HepG2 (cell line): ENCODE results near the gene S1PR5. TPM values are rescaled to one million over a fixed set of nuclear protein-coding genes. Genes with fewer than 3 reads are reported as not detected.

Experiments
- ATAC-seq: fragments of 200-7000 bp; cut with Tn5 transposase; 3 replicates; pipeline ENCODE4 v1.9.1; 2020; ENCODE audit warnings: mild to moderate bottlenecking, moderate library complexity
- BruUV-seq: library from RNA; stranded (reverse); fragments of 400-500 nt; replicated peaks from 2 replicates; lab custom pipeline; 2021; lab: Mats Ljungman, UMichigan
- CTCF ChIA-PET: fragments of 300-600 bp; formaldehyde crosslinking; extraction: SDS; loops from one replicate; lab custom pipeline; 2021; ENCODE audit warnings: low total read pairs, inconsistent platforms, low intra/inter-chr PET ratio; lab: Yijun Ruan, JAX
- POLR2A ChIA-PET: fragments of 350-600 bp; sonication (Branson Sonifier 250); formaldehyde crosslinking; loops from one replicate; lab custom pipeline; 2020; ENCODE audit warnings: antibody characterized with exemption, inconsistent platforms; lab: Yijun Ruan, JAX
- DNase-seq: peaks from one replicate; pipeline ENCODE4 v3.0.0-alpha.2; 2015; ENCODE audit warnings: low spot score
- FAIRE-seq: peaks from 3 replicates; lab custom pipeline; 2011; peaks lifted over from hg19 to GRCh38; lab: Jason Lieb, UNC
- H2AFZ ChIP-seq: one replicate; pipeline ENCODE4 v1.6.1; 2011; ENCODE audit warnings: low read length, inconsistent platforms
- H3K27ac ChIP-seq: fragments of 300-600 bp; 3 replicates; pipeline ENCODE4 v1.8.0; 2011; ENCODE audit warnings: mixed run types, mild to moderate bottlenecking, mixed read lengths, low read length, inconsistent platforms; ENCODE audit not compliant: insufficient read depth; ENCODE audit errors: extremely low read length
- H3K27me3 ChIP-seq, 2 experiments: fragments of 200-600 bp in 1 of 2; 2 replicates in 1 of 2; 3 replicates in 1 of 2; pipeline versions ENCODE4 v1.6.0 to v1.8.0; 2011; ENCODE audit warnings: low read length in 2 of 2, mild to moderate bottlenecking in 2 of 2, moderate library complexity in 2 of 2, inconsistent platforms in 1 of 2; ENCODE audit not compliant: insufficient read depth in 2 of 2, control insufficient read depth in 1 of 2
- H3K36me3 ChIP-seq, 2 experiments: fragments of 200-600 bp in 1 of 2; replicated peaks in 1 of 2; 2 replicates in 1 of 2; 3 replicates in 1 of 2; pipeline versions ENCODE4 v1.5.1 to v1.8.0; 2011; ENCODE audit warnings: low read length in 2 of 2, inconsistent platforms in 1 of 2; ENCODE audit not compliant: insufficient read depth in 2 of 2, control insufficient read depth in 1 of 2
- H3K4me1 ChIP-seq: 2 replicates; pipeline ENCODE4 v1.5.1; 2012; ENCODE audit warnings: low read length, inconsistent platforms; ENCODE audit not compliant: insufficient read depth
- H3K4me2 ChIP-seq: 2 replicates; pipeline ENCODE4 v1.6.0; 2011; ENCODE audit warnings: low read depth, low read length, inconsistent platforms
- H3K4me3 ChIP-seq, 3 experiments: fragments of 200-600 bp in 1 of 3; sonication (generic), shearing (Covaris generic) in 1 of 3; replicated peaks in 1 of 3; 2 replicates each; pipeline ENCODE4 v1.5.1; 2011 to 2016; ENCODE audit warnings: low read length in 3 of 3, inconsistent platforms in 2 of 3, low read depth in 2 of 3, mild to moderate bottlenecking in 2 of 3, control low read depth in 1 of 3, mixed read lengths in 1 of 3; ENCODE audit not compliant: insufficient read depth in 1 of 3
- H3K79me2 ChIP-seq: one replicate; pipeline ENCODE4 v1.6.1; 2011; ENCODE audit warnings: low read length, inconsistent platforms; ENCODE audit not compliant: insufficient read depth
- H3K9ac ChIP-seq: 2 replicates; pipeline ENCODE4 v1.6.0; 2011; ENCODE audit warnings: mild to moderate bottlenecking, low read depth, low read length, inconsistent platforms; ENCODE audit not compliant: insufficient read depth
- H3K9me3 ChIP-seq: 2 replicates; pipeline ENCODE4 v1.5.1; 2012; ENCODE audit warnings: mild to moderate bottlenecking, low read length
- H4K20me1 ChIP-seq: 2 replicates; pipeline ENCODE4 v1.6.0; 2011; ENCODE audit warnings: inconsistent platforms, mild to moderate bottlenecking, low read length, moderate library complexity; ENCODE audit not compliant: insufficient read depth
- ATF4 ChIP-seq, 2 experiments: fragments of 450-650 bp in 1 of 2; sonication (generic) in 1 of 2; formaldehyde crosslinking; IDR thresholded peaks; 2 replicates each; pipeline versions ENCODE4 v1.5.0 to v1.8.0; 2020 to 2022; ENCODE audit warnings: mild to moderate bottlenecking in 1 of 2, missing genetic modification reagents in 1 of 2
- CHD2 ChIP-seq: IDR thresholded peaks from 2 replicates; pipeline ENCODE4 v1.6.1; 2011; ENCODE audit warnings: low read depth, low read length, improper control_type of control experiment
- CSRNP1 ChIP-seq: sonication (generic); formaldehyde crosslinking; IDR thresholded peaks from 2 replicates; pipeline ENCODE4 v1.8.1; 2023; ENCODE audit warnings: mild to moderate bottlenecking, missing genetic modification reagents
- ETV5 ChIP-seq: IDR thresholded peaks from 2 replicates; pipeline ENCODE4 v1.6.1; 2018; ENCODE audit warnings: missing biosample characterization, missing genetic modification reagents, inconsistent platforms, borderline replicate concordance
- GABPA ChIP-seq, 2 experiments: IDR thresholded peaks; 2 replicates each; pipeline ENCODE4 v1.6.1; 2011 to 2016; ENCODE audit warnings: low read depth in 2 of 2, low read length in 1 of 2, missing biosample characterization in 1 of 2, missing genetic modification characterization in 1 of 2
- HOXA3 ChIP-seq: sonication (generic); formaldehyde crosslinking; IDR thresholded peaks from 2 replicates; pipeline ENCODE4 v1.5.0; 2020; ENCODE audit warnings: missing genetic modification reagents
- PCBP1 ChIP-seq: fragments of 200-400 bp; formaldehyde crosslinking; IDR thresholded peaks from 2 replicates; pipeline ENCODE4 v1.6.1; 2017; ENCODE audit warnings: mild to moderate bottlenecking, low read depth, low read length, borderline replicate concordance
- RARA ChIP-seq: IDR thresholded peaks from 2 replicates; pipeline ENCODE4 v1.6.1; 2016; ENCODE audit warnings: missing genetic modification reagents, missing compliant biosample characterization
- RBAK ChIP-seq: sonication (generic); formaldehyde crosslinking; IDR thresholded peaks from 2 replicates; pipeline ENCODE4 v1.5.1; 2020; ENCODE audit warnings: mild to moderate bottlenecking, missing genetic modification reagents
- RBM39 ChIP-seq: fragments of 200-400 bp; formaldehyde crosslinking; IDR thresholded peaks from one replicate; pipeline ENCODE4 v1.6.1; 2018; ENCODE audit warnings: antibody characterized with exemption, mild to moderate bottlenecking, low read depth, low read length; ENCODE audit not compliant: poor library complexity, severe bottlenecking
- SAP130 ChIP-seq: IDR thresholded peaks from 2 replicates; pipeline ENCODE4 v1.6.1; 2016; ENCODE audit warnings: low read depth
- TGIF2 ChIP-seq: IDR thresholded peaks from 2 replicates; pipeline ENCODE4 v1.6.1; 2016; ENCODE audit warnings: control low read depth, missing compliant biosample characterization
- ZBTB38 ChIP-seq: sonication (generic); formaldehyde crosslinking; IDR thresholded peaks from 2 replicates; pipeline ENCODE4 v1.5.1; 2020; ENCODE audit warnings: mild to moderate bottlenecking, missing genetic modification reagents
- ZGPAT ChIP-seq: IDR thresholded peaks from 2 replicates; pipeline ENCODE4 v1.6.1; 2016; ENCODE audit warnings: mild to moderate bottlenecking
- ZMYM3 ChIP-seq: sonication (generic); formaldehyde crosslinking; IDR thresholded peaks from 2 replicates; pipeline ENCODE4 v1.5.1; 2020; ENCODE audit warnings: mild to moderate bottlenecking, missing genetic modification reagents
- ZNF629 ChIP-seq: sonication (generic); formaldehyde crosslinking; conservative IDR thresholded peaks from 2 replicates; pipeline ENCODE4 v1.5.0; 2020; ENCODE audit warnings: missing genetic modification reagents
- ZNF7 ChIP-seq: IDR thresholded peaks from 2 replicates; pipeline ENCODE4 v1.6.1; 2016; ENCODE audit warnings: missing biosample characterization, missing genetic modification reagents
- ZNF773 ChIP-seq: sonication (generic); formaldehyde crosslinking; IDR thresholded peaks from 2 replicates; pipeline ENCODE4 v1.4.0; 2020; ENCODE audit warnings: missing genetic modification reagents, borderline replicate concordance
- ZNF777 ChIP-seq: sonication (generic); formaldehyde crosslinking; IDR thresholded peaks from 2 replicates; pipeline ENCODE4 v1.4.0; 2020; ENCODE audit warnings: missing genetic modification reagents
- ZNF792 ChIP-seq: IDR thresholded peaks from 2 replicates; pipeline ENCODE4 v1.6.1; 2016
- WGBS: methylation state at CpG from one replicate; pipeline ENCODE4 v1.1.6; 2017; ENCODE audit warnings: low lambda C conversion rate; 5-methylcytosine and 5-hydroxymethylcytosine counted together
- in situ Hi-C: cut with HindIII; loops from 2 replicates; pipeline ENCODE4 v1.10.0; 2017; ENCODE audit warnings: low pct_unique_long_range_greater_than_20kb; ENCODE audit not compliant: extremely low pct_ligation_motif_present
- intact Hi-C: fragments of 100-400 bp; cut with micrococcal nuclease; formaldehyde crosslinking; loops from one replicate; pipeline ENCODE4 v1.10.0; 2022; ENCODE audit not compliant: unreplicated experiment
- polyA plus RNA-seq, 8 experiments: library from polyadenylated mRNA; depleted of rRNA in 3 of 8; stranded (reverse) in 7 of 8; unstranded in 1 of 8; fragments of >200 nt; fragmentation: Illumina TruSeq in 4 of 8; extraction: Trizol in 4 of 8; gene quantifications; 2 replicates each; pipeline versions ENCODE4 v1.2.1 to v1.2.3, GENCODE V29; 2011 to 2016; ENCODE audit warnings: low read depth in 4 of 8, missing spikeins in 1 of 8, mixed read lengths in 1 of 8; ENCODE audit not compliant: insufficient read depth in 1 of 8
- total RNA-seq, 5 experiments: library from RNA; depleted of rRNA; stranded (reverse); fragments of >200 nt; fragmentation: Illumina TruSeq; extraction: Trizol; gene quantifications; 2 replicates each; pipeline ENCODE4 v1.2.3, GENCODE V29; 2016; ENCODE audit warnings: low read depth in 1 of 5

Gene S1PR5
- total and polyA plus RNA-seq, 2 of the 13 experiments (the other 11 are each of a cell fraction or from before 2014, with no cell fraction given), result 0.04 TPM; not detected in 1

- peak; percentile 21; the same call in 1 of the 2 replicates for TF ChIP-seq ZMYM3 (CRISPR knock-in tag)
- TF ChIP-seq ZBTB38 (CRISPR knock-in tag), result peak; percentile 97
- no peak for TF ChIP-seq PCBP1
- TF ChIP-seq ZGPAT (CRISPR knock-in tag), result peak; percentile 39; the same call in 1 of the 2 replicates
- TF ChIP-seq HOXA3 (CRISPR knock-in tag), result 0 out of 2 replicates have a peak, but pooled peaks have one; percentile 26
- TF ChIP-seq RBAK (CRISPR knock-in tag), result peak; percentile 99
Measured at GRCh38 chr19:10544753-10545251, 27.6 kb upstream of the S1PR5 start (continued).

- in situ Hi-C loops (no loop called here), intact Hi-C loops (no loop called here)
- CTCF ChIA-PET, result no interaction called here
- H3K79me2 ChIP-seq, result no peaks in the 10 kb centered on the region
- DNase-seq (no peak), ATAC-seq (peak; percentile 40), FAIRE-seq (no peak)
- peaks cover 17% of the 10 kb centered on the region for H3K4me1 ChIP-seq
- POLR2A ChIA-PET, result no interaction called here
- H3K27me3 ChIP-seq, result 0 out of 5 replicates have a peak, but pooled peaks cover 0 to under 1% of the 10 kb centered on the region in 2 experiments
- WGBS, result 35% methylated on average over 10 of the region's 22 CpGs
- peak overlapping the region; percentile 78 to 98 (median 89) for H3K4me3 ChIP-seq
- no peaks in the 10 kb centered on the region for H3K9me3 ChIP-seq
- peaks cover 2 to 15% of the 10 kb centered on the region in 2 experiments; a peak in 3 of 5 replicates for H3K36me3 ChIP-seq
- H2AFZ ChIP-seq, result no peak overlapping the region
- no peaks in the 10 kb centered on the region for H4K20me1 ChIP-seq
- H3K27ac ChIP-seq, result peak overlapping the region; percentile 76
- H3K9ac ChIP-seq, result peak overlapping the region; percentile 91
- BruUV-seq, result no TSS peak
- H3K4me2 ChIP-seq, result peak overlapping the region; percentile 74
- TF ChIP-seq ZNF7 (CRISPR knock-in tag) (no peak), ZNF773 (CRISPR knock-in tag) (no peak), RARA (CRISPR knock-in tag) (peak; percentile 21; the same call in 1 of the 2 replicates), CSRNP1 (CRISPR knock-in tag) (0 out of 2 replicates have a peak, but pooled peaks have one; percentile 28), TGIF2 (0 out of 2 replicates have a peak, but pooled peaks have one; percentile 47), ETV5 (CRISPR knock-in tag) (peak; percentile 30; the same call in 1 of the 2 replicates), CHD2 (no peak), ATF4 (CRISPR knock-in tag; IDR thresholded peaks at IDR 0.05) (no peak), ZNF777 (CRISPR knock-in tag) (no peak), SAP130 (peak; percentile 39; the same call in 1 of the 2 replicates), RBM39 (peak; percentile 29), ZNF629 (CRISPR knock-in tag) (peak; percentile 99), ZNF792 (CRISPR knock-in tag) (no peak), GABPA (IDR thresholded peaks at IDR 0.05; ENCODE audit: low read depth, low read length) (no peak), GABPA (CRISPR knock-in tag; IDR thresholded peaks at IDR 0.05; ENCODE audit: low read depth) (no peak)
Measured at GRCh38 chr19:10544242-10544752, 27.1 kb upstream of the S1PR5 start.
